HG02970 (cell line): ENCODE measurements around the gene AFF3.
"Not testable (repeated sequence)": the region's sequence is repeated elsewhere in the genome, so short reads cannot be mapped to it uniquely, and the experiment has no call there.

Source experiments
- ATAC-seq: cut with Tn5 transposase; IDR thresholded peaks from one replicate; pipeline ENCODE4 v1.9.1; 2021; ENCODE audit warnings: mild to moderate bottlenecking, moderate library complexity, moderate number of reproducible peaks; ENCODE audit not compliant: unreplicated experiment, low FRiP score

AFF3 gene

DNA sequence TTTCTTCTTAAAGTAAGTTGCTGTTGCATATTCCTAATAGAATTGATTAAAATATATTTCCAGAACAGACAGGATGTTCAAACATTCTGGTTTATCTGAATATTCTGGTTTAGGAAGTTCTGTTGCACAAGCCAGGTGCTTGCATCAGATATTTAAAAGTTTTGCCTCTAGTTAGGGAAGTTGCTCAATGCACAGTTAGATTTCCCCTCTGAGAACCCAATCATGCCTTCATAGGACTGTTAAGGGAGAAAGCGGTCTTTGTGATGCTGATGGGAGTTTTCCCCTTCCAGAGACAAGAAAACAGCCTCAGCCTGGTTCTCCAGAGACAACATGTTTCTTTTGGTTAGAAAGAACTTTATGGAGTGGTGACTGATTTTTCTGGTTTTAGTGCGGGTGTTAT is 587.0 kb downstream of the AFF3 start:
- no peak for ATAC-seq

DNA sequence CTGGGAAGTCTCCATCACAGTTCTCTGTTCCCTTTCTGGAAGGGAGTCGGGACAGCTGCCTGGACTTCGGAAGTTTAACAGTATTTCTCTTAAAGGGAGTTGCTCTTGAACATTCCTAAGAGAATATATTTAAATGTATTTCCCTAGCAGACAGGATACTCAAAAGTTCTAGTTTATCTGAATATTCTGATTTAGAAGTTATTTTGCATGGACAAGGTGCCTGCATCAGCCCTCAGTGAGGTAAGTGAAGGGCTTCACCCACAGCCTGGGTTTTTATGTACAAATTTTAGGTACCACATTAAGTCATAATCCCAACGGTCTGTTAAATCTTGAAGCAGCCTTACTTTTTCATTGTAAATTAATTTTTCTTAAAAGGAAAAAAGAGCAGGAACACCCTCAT is 587.5 kb downstream of the AFF3 start:
- no peak for ATAC-seq

DNA sequence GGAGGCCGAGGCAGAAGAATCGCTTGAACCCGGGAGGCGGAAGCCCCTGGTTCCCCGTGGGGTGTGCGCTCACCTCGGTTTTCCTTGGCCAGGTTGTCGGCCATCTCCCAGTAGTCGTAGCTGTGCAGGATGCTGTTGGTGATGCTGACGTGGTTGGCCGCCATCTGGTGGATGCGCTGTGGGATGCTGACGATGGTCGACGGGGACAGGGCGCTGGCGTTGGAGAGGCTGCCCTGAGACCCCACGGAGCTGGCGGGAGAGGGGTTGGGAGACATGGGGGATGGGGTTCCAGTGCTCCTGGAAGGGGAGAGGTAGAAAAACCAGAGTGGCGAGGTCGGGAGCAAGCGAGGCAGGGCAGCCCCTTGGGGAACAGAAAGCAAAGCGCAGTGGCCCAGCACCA is 588.2 kb downstream of the AFF3 start:
- ATAC-seq = no peak

- ATAC-seq = no peak
Measured at GRCh38 chr2:99552529-99552928, 589.9 kb downstream of the AFF3 start.

GRCh38 chr2:99550368-99550767 is 592.0 kb downstream of the AFF3 start:
- ATAC-seq = no peak

- no peak for ATAC-seq
Measured at GRCh38 chr2:99545604-99546003, 596.8 kb downstream of the AFF3 start.

DNA sequence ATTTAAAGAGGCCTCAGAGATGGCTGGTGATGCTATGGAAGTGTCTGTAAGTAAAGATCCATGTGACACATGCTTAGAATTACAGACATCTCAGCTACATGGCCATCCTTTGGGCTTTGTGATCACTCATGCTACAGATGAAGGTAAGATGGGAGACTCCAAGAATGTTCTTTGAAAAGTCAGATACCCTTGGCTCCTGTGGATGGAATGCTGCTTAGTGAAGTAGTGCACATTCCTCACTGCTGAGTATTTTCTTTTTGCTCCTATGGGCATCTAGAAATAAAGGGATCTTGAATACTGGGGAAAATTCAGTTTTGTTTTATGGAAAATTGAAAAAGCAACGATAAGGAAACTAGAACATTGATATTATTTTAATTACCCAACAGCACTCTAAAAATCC is 597.3 kb downstream of the AFF3 start:
- no peak for ATAC-seq

DNA sequence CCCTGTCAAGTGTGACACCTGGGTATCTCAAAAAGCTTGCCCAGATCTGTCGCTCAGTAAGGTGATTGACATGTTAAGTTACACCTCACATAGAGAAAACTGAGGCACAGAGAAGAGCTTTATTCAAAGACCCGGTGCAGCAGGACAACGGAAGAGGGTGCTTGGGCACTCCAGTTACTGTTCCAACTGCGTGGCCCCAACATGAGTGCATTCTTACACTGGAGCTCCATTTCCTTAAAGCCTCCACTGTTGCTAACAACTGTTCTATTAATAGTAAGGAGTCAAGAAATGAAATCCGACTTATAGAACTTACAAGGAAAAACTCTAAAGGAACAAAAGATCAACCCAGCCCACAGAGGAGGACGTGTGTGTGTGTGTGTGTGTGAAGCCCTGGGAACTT is 597.8 kb downstream of the AFF3 start:
- ATAC-seq = no peak

DNA sequence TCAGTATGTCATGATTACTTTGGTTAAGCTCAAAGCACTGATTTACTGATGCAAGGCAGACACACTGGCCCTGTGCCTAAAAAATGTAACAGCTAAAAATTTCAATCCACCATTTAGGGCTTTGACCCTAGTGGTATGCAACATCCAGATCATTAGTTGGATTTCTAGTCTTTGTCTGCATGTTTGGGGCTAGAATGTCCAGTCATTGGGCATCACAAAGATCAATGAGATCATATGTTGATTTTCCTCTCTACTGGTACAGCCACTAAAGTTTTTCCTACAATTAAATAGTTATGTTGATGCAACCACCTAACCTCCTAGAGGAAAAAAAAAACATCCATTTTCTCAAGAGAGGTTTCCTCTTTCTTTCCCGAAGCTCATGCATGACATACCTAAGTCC is 599.1 kb downstream of the AFF3 start:
- ATAC-seq = no peak

DNA sequence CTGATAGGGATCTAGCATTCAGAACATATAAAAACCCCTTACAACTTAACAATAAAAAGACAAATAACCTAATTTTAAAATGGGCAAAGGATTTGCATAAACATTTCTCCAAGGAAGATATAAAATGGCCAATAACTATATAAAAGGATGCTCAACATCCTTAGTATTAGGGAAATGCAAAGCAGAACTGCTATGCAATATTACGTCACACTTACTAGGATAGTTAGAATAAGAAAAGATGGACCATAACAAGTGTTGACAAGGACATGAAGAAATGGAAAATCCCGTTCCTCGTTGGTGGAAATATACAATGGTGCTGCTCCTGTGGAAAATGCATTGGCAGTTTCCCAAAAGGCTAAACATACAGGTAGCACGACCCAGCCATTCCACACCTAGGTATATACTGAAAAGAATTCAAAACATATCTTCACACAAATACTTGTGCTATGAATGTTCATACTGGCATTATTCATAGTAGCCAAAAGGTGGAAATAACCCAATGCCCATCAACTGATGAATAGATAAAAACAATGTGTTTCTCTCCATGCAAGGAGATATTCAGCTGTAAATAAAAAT is 604.4 kb downstream of the AFF3 start:
- no peak for ATAC-seq

- ATAC-seq = no peak
Measured at GRCh38 chr2:99524056-99524455, 618.3 kb downstream of the AFF3 start.

- no peak for ATAC-seq
Measured at GRCh38 chr2:99522157-99522556, 620.2 kb downstream of the AFF3 start.

GRCh38 chr2:99520813-99521212 is 621.6 kb downstream of the AFF3 start:
- no peak for ATAC-seq

GRCh38 chr2:99520195-99520594 is 622.2 kb downstream of the AFF3 start:
- ATAC-seq = no peak

DNA sequence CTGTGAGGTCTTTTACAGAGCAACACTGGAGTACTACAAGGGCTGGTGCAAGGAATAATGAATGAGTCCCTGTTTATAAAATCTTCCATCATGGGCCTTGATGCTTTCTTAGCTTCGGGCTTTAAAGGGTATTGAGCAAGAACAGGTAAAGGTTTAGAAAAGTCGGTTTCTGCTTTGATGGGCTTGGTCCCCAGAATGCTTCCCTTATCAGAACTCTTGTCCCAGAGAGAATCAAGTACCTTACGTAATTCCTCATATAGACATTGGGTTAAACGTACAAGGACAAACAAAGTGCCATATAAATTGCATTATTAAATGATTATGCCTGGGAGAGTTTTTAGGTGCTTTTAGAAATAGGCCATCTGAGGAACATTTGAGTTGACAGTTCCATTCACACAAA is 628.0 kb downstream of the AFF3 start:
- ATAC-seq = no peak

GRCh38 chr2:99512181-99512591 is 630.2 kb downstream of the AFF3 start:
- ATAC-seq = no peak

DNA sequence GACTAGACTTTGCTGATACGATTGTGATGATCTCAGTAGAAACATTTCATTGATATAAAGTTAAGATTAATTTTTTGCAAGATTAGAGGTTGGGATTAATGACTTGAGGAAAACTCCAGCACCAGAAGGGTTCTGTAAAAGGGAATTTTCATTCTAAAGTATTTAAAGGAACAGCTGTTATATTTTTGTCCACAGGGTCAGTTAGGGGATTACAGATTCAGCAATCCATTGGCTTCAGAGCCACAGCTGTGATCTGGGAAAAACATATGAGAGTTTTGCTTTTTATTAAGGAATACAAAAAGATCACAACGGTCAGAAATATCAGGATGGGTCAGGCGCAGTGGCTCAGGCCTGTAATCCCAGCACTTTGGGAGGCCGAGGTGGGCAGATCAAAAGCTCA is 633.0 kb downstream of the AFF3 start:
- no peak for ATAC-seq

GRCh38 chr2:99507937-99508818 is 634.2 kb downstream of the AFF3 start:
- no peak for ATAC-seq

GRCh38 chr2:99504844-99505584 is 637.4 kb downstream of the AFF3 start:
- ATAC-seq = no peak

GRCh38 chr2:99503662-99504416 is 638.6 kb downstream of the AFF3 start:
- not testable (repeated sequence) for ATAC-seq

- ATAC-seq = no peak
Measured at GRCh38 chr2:99496021-99496420, 646.4 kb downstream of the AFF3 start.
